H9 (cell line): ENCODE results near the gene FAM76A. TPM values are rescaled to one million over a fixed set of nuclear protein-coding genes. Genes with fewer than 3 reads are reported as not detected.

Experiments used
- DNase-seq: peaks from one replicate; pipeline ENCODE4 v3.0.0-alpha.2; 2017
- H2AFZ ChIP-seq: one replicate; pipeline ENCODE4 v1.6.1; 2013; ENCODE audit warnings: mild to moderate bottlenecking, low read length, control low read depth, moderate library complexity
- H2AK5ac ChIP-seq: 2 replicates; pipeline ENCODE4 v1.6.1; 2013; ENCODE audit warnings: low read length, control low read depth, mixed read lengths; ENCODE audit not compliant: insufficient read length
- H2BK120ac ChIP-seq: one replicate; pipeline ENCODE4 v1.6.1; 2013; ENCODE audit warnings: low read depth, mild to moderate bottlenecking, low read length, control low read depth, inconsistent platforms; ENCODE audit not compliant: poor library complexity, severe bottlenecking
- H2BK12ac ChIP-seq: 2 replicates; pipeline ENCODE4 v1.6.1; 2013; ENCODE audit warnings: low read length, control low read depth, mixed read lengths, low read depth; ENCODE audit not compliant: insufficient read length
- H2BK15ac ChIP-seq: 2 replicates; pipeline ENCODE4 v1.6.1; 2013; ENCODE audit warnings: low read depth, low read length, control low read depth
- H2BK20ac ChIP-seq: one replicate; pipeline ENCODE4 v1.6.1; 2013; ENCODE audit warnings: low read depth, mild to moderate bottlenecking, low read length, control low read depth, inconsistent platforms; ENCODE audit not compliant: poor library complexity, severe bottlenecking
- H2BK5ac ChIP-seq: 2 replicates; pipeline ENCODE4 v1.6.1; 2013; ENCODE audit warnings: low read length, control low read depth, mixed read lengths; ENCODE audit not compliant: insufficient read length
- H3K14ac ChIP-seq: 2 replicates; pipeline ENCODE4 v1.6.1; 2013; ENCODE audit warnings: low read length, control low read depth; ENCODE audit not compliant: insufficient read depth
- H3K18ac ChIP-seq: 2 replicates; pipeline ENCODE4 v1.6.1; 2013; ENCODE audit warnings: low read depth, mild to moderate bottlenecking, mixed read lengths, low read length, control low read depth; ENCODE audit not compliant: insufficient read length
- H3K23ac ChIP-seq: 2 replicates; pipeline ENCODE4 v1.6.1; 2013; ENCODE audit warnings: low read length, control low read depth, mixed read lengths, low read depth; ENCODE audit not compliant: insufficient read length
- H3K23me2 ChIP-seq: 2 replicates; pipeline ENCODE4 v1.6.1; 2013; ENCODE audit warnings: low read depth, mild to moderate bottlenecking, mixed read lengths, low read length, control low read depth; ENCODE audit not compliant: insufficient read length, poor library complexity, severe bottlenecking
- H3K27ac ChIP-seq: 2 replicates; pipeline ENCODE4 v1.5.1; 2013; ENCODE audit warnings: low read length, control low read depth, mixed read lengths, low read depth; ENCODE audit not compliant: insufficient read length
- H3K27me3 ChIP-seq: 2 replicates; pipeline ENCODE4 v1.6.1; 2013; ENCODE audit warnings: low read length, control low read depth, inconsistent platforms; ENCODE audit not compliant: insufficient read depth
- H3K4ac ChIP-seq: 2 replicates; pipeline ENCODE4 v1.6.1; 2013; ENCODE audit warnings: low read depth, mild to moderate bottlenecking, control low read depth, inconsistent platforms, low read length, moderate library complexity
- H3K4me1 ChIP-seq: 2 replicates; pipeline ENCODE4 v1.6.1; 2013; ENCODE audit warnings: low read length, control low read depth, inconsistent platforms; ENCODE audit not compliant: insufficient read depth
- H3K4me2 ChIP-seq: 2 replicates; pipeline ENCODE4 v1.6.1; 2013; ENCODE audit warnings: low read length, control low read depth, mixed read lengths; ENCODE audit not compliant: insufficient read length, insufficient read depth
- H3K56ac ChIP-seq: 2 replicates; pipeline ENCODE4 v1.6.1; 2013; ENCODE audit warnings: low read depth, mild to moderate bottlenecking, mixed read lengths, low read length, control low read depth; ENCODE audit not compliant: insufficient read length
- H3K79me1 ChIP-seq: 2 replicates; pipeline ENCODE4 v1.6.1; 2013; ENCODE audit warnings: low read depth, mild to moderate bottlenecking, moderate library complexity, low read length, control low read depth, inconsistent platforms; ENCODE audit not compliant: insufficient read depth, poor library complexity, severe bottlenecking
- H3K79me2 ChIP-seq: 2 replicates; pipeline ENCODE4 v1.6.1; 2013; ENCODE audit warnings: low read length, control low read depth, inconsistent platforms; ENCODE audit not compliant: insufficient read depth
- H3K9ac ChIP-seq: 2 replicates; pipeline ENCODE4 v1.6.1; 2013; ENCODE audit warnings: low read length, control low read depth, mixed read lengths; ENCODE audit not compliant: insufficient read length; ENCODE audit errors: extremely low read depth
- H3K9me3 ChIP-seq: one replicate; pipeline ENCODE4 v1.6.1; 2013; ENCODE audit warnings: low read depth, low read length, inconsistent platforms; ENCODE audit not compliant: control insufficient read depth
- H3T11ph ChIP-seq: one replicate; pipeline ENCODE4 v1.6.1; 2013; ENCODE audit warnings: mild to moderate bottlenecking, low read length, control low read depth, inconsistent platforms
- H4K20me1 ChIP-seq: one replicate; pipeline ENCODE4 v1.6.1; 2013; ENCODE audit not compliant: control insufficient read depth, insufficient read length, insufficient read depth
- H4K5ac ChIP-seq: 2 replicates; pipeline ENCODE4 v1.6.1; 2013; ENCODE audit warnings: low read depth, mild to moderate bottlenecking, mixed read lengths, low read length, control low read depth; ENCODE audit not compliant: insufficient read length
- H4K8ac ChIP-seq: replicated peaks from 2 replicates; pipeline ENCODE4 v1.6.1; 2013; ENCODE audit warnings: low read length, control low read depth, mixed read lengths, low read depth; ENCODE audit not compliant: insufficient read length
- H4K91ac ChIP-seq: 2 replicates; pipeline ENCODE4 v1.6.1; 2013; ENCODE audit warnings: low read depth, mild to moderate bottlenecking, moderate library complexity, mixed read lengths, low read length, control low read depth; ENCODE audit not compliant: insufficient read length
- H3K27ac Mint-ChIP-seq, 3 experiments: 2 replicates in 2 of 3; 3 replicates in 1 of 3; pipeline ENCODE4 v1.8.0; 2020 to 2021; ENCODE audit warnings: mixed read lengths in 3 of 3, mild to moderate bottlenecking in 1 of 3, moderate library complexity in 1 of 3
- H3K27me3 Mint-ChIP-seq: 2 replicates; pipeline ENCODE4 v1.8.0; 2021; ENCODE audit warnings: low read depth, mild to moderate bottlenecking, moderate library complexity, mixed read lengths
- H3K36me3 Mint-ChIP-seq, 3 experiments: 2 replicates in 2 of 3; 3 replicates in 1 of 3; pipeline ENCODE4 v1.8.0; 2020 to 2021; ENCODE audit warnings: low read depth in 3 of 3, mixed read lengths in 3 of 3; ENCODE audit not compliant: insufficient read depth in 1 of 3
- H3K4me1 Mint-ChIP-seq, 2 experiments: 2 replicates each; pipeline ENCODE4 v1.8.0; 2020; ENCODE audit warnings: mixed read lengths in 2 of 2
- H3K4me3 Mint-ChIP-seq, 2 experiments: 2 replicates in 1 of 2; 3 replicates in 1 of 2; pipeline ENCODE4 v1.8.0; 2020 to 2021; ENCODE audit warnings: mild to moderate bottlenecking in 2 of 2, mixed read lengths in 2 of 2, moderate library complexity in 1 of 2
- H3K9me3 Mint-ChIP-seq, 2 experiments: 2 replicates in 1 of 2; 3 replicates in 1 of 2; pipeline ENCODE4 v1.8.0; 2020; ENCODE audit warnings: mild to moderate bottlenecking in 2 of 2, mixed read lengths in 2 of 2, moderate library complexity in 1 of 2
- WGBS: extraction: QIAGEN DNeasy Blood & Tissue Kit; methylation state at CpG from one replicate; pipeline ENCODE4 v1.1.7; 2013; ENCODE audit warnings: missing lambda C conversion rate, low lambda C conversion rate, mixed read lengths; ENCODE audit not compliant: insufficient read length; ENCODE audit errors: extremely low coverage; 5-methylcytosine and 5-hydroxymethylcytosine counted together
- total RNA-seq: library from RNA; stranded (reverse); gene quantifications from 2 replicates; pipeline ENCODE4 v1.2.1, GENCODE V29; 2021
- TF ChIP-seq, protein P1 (sequence below): fragments of 200-600 bp; sonication (generic); conservative IDR thresholded peaks from 3 replicates; pipeline ENCODE4 v1.8.0; 2021; ENCODE audit warnings: antibody characterized with exemption, mild to moderate bottlenecking

The FAM76A gene
- total RNA-seq, 1 experiment from 2014 or later = 10.6 TPM

DNA sequence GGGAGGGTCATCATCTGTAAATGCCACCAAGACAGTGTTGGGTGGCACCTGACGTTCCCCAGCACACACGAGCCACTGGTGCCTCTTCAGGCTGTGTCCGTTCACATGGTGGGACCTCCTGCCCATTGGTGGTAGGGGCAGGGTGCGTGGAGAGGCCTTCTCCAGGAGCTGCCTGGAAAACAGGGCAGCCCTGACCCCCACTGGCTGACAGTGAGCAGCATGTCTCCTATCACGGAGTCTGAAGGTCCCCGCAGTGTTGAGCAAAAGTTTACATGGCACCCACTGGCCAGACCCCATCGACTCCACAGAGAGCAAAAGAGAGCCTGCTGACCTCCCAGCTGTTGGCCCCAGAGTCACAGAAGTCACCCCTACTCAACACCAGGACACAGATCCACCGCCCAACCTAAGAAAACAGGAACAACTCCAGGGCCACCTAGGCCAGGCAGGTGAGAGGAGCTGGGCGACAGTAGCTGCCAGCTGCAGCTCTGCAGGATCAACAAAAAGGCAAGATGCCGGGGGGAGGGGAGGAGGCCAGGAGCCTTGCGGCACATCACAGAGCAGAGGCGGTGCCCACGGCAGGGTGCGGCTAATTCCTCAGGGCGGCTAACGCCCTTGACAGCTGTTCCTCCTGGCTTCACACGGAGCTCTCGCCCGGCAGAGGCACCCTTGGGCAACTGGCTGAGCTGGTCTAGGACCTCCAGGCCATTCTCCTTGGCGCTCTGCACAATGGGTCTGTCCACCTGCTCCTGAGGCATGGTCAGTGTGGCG, 39.4 kb upstream of the FAM76A start:
- H2BK5ac ChIP-seq = no peak overlapping the region
- no peak overlapping the region for H4K8ac ChIP-seq
- H2BK15ac ChIP-seq = no peak overlapping the region
- Mint-ChIP-seq H3K27ac (no peak overlapping the region), H3K27me3 (peaks cover 10% of the 10 kb centered on the region), H3K4me1 (peaks cover 33 to 34% of the 10 kb centered on the region in 2 experiments), H3K4me3 (no peak overlapping the region), H3K9me3 (peaks cover 13 to 24% of the 10 kb centered on the region in 2 experiments), H3K36me3 (peaks cover 4 to 6% (median 4%) of the 10 kb centered on the region in 3 experiments)
- no peak overlapping the region for H2BK120ac ChIP-seq
- H3K79me2 ChIP-seq = no peaks in the 10 kb centered on the region
- no peak overlapping the region for H3K23ac ChIP-seq
- H4K20me1 ChIP-seq = no peaks in the 10 kb centered on the region
- no peaks in the 10 kb centered on the region for H3K79me1 ChIP-seq
- H3K4me1 ChIP-seq = peaks cover 2% of the 10 kb centered on the region; the same call in 1 of the 2 replicates
- H3K56ac ChIP-seq = no peak overlapping the region
- H3K4ac ChIP-seq = no peak overlapping the region
- no peak overlapping the region for H2AK5ac ChIP-seq
- H4K5ac ChIP-seq = no peak overlapping the region
- DNase-seq = no peak
- H3K14ac ChIP-seq = no peak overlapping the region
- no peaks in the 10 kb centered on the region for H3K27me3 ChIP-seq
- TF ChIP-seq, protein P1, sequence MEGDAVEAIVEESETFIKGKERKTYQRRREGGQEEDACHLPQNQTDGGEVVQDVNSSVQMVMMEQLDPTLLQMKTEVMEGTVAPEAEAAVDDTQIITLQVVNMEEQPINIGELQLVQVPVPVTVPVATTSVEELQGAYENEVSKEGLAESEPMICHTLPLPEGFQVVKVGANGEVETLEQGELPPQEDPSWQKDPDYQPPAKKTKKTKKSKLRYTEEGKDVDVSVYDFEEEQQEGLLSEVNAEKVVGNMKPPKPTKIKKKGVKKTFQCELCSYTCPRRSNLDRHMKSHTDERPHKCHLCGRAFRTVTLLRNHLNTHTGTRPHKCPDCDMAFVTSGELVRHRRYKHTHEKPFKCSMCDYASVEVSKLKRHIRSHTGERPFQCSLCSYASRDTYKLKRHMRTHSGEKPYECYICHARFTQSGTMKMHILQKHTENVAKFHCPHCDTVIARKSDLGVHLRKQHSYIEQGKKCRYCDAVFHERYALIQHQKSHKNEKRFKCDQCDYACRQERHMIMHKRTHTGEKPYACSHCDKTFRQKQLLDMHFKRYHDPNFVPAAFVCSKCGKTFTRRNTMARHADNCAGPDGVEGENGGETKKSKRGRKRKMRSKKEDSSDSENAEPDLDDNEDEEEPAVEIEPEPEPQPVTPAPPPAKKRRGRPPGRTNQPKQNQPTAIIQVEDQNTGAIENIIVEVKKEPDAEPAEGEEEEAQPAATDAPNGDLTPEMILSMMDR = no peak
- H3K9me3 ChIP-seq = no peaks in the 10 kb centered on the region
- no peak overlapping the region for H2AFZ ChIP-seq
- H3K18ac ChIP-seq = no peak overlapping the region
- H3T11ph ChIP-seq = no peak overlapping the region
- H3K9ac ChIP-seq = no peak overlapping the region
- no CpG with 5 or more reads among the region's 21 CpGs for WGBS
- H3K23me2 ChIP-seq = no peaks in the 10 kb centered on the region
- no peak overlapping the region for H3K4me2 ChIP-seq
- H3K27ac ChIP-seq = no peak overlapping the region
- no peak overlapping the region for H2BK20ac ChIP-seq
- no peak overlapping the region for H2BK12ac ChIP-seq
- no peak overlapping the region for H4K91ac ChIP-seq
